ENCODE measurements around the gene BAZ1A.

GRCh38 chr14:34797747-34798583 lies 77.2 kb downstream of the BAZ1A start:
- TF ChIP-seq CTCF (IDR thresholded peaks at IDR 0.05), result no peak
- TF ChIP-seq POLR2A (IDR thresholded peaks at IDR 0.05), result no peak
- no peak for TF ChIP-seq EP300 (IDR thresholded peaks at IDR 0.05)
- no peak for TF ChIP-seq POLR2AphosphoS5 (IDR thresholded peaks at IDR 0.05)

All from upper lobe of left lung (tissue), 4 donors.